HCEC 1CT (cell line): ENCODE measurements around the gene MAP3K1.
A peak's percentile ranks its signal among the peaks of the same experiment; 100 is the strongest.

Source experiments
- DNase-seq: peaks from one replicate; pipeline ENCODE4 v3.0.0-alpha.2; 2017

Gene MAP3K1

GRCh38 chr5:56850423-56850822, 35.1 kb downstream of the MAP3K1 start:
- DNase-seq = no peak

- DNase-seq = peak; percentile 12
These were observed 36.1 kb downstream of the MAP3K1 start for GRCh38 chr5:56851258-56851941.

DNA sequence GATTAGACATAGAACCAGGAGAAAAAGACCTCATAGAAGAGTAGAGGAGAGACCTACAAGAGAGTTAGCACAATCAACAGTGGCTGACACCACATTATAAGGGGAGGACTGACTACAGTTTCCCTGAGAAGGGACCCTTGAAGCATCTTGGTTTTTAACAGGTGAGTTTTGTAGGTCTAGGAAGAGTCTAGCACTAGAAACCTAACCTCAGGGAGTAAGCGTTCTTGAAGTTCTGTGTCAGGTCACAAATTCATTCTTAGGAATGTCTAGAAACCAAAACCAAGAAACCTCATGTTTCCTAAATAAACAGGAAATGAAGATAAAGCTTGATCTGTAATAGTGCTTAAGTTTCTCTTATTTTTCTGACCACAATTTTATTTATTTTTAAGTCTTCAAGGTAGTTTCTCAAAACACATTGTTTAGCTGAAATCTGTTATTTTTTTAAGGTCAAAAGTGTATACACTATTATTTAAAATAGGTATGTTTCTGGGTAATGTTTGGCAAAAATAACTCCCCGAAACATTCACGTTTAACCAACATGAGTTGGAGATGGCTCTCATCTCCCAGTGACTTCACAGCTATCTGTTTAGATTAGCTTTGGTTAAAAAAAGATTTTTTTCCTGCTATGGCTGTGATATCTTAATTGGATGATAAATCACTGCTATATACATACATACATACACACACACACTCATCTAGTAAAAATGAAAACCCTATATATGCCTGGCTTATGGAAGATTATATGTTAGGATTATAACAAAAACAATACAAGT, 37.1 kb downstream of the MAP3K1 start:
- DNase-seq = peak; percentile 49

DNA sequence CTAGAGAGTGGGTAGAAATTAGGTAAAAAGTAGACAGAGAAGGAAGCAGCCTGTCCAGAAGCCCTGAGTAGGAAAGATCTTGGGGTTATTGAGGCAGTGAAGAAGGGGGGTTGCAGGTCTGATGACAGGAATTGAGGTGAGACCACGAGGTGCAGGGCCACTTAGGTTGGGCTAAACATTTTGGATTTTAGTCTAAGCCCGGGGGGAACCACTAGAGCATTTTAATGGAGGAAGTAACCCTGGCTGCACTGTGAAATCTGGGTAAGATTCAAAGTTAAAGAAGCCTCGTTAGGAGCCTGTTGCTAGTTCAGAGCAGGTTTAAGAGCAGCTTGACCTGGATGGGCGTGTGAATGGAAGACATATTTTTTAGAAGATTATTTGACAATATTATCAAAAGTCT, 38.3 kb downstream of the MAP3K1 start:
- DNase-seq = no peak

- no peak for DNase-seq
These were observed 39.6 kb downstream of the MAP3K1 start for GRCh38 chr5:56854920-56855319.

- DNase-seq = no peak
These were observed 41.3 kb downstream of the MAP3K1 start for GRCh38 chr5:56856541-56857178.

GRCh38 chr5:56858777-56859442, 43.6 kb downstream of the MAP3K1 start:
- no peak for DNase-seq

- no peak for DNase-seq
These were observed 46.6 kb downstream of the MAP3K1 start for GRCh38 chr5:56861893-56862485.

DNA sequence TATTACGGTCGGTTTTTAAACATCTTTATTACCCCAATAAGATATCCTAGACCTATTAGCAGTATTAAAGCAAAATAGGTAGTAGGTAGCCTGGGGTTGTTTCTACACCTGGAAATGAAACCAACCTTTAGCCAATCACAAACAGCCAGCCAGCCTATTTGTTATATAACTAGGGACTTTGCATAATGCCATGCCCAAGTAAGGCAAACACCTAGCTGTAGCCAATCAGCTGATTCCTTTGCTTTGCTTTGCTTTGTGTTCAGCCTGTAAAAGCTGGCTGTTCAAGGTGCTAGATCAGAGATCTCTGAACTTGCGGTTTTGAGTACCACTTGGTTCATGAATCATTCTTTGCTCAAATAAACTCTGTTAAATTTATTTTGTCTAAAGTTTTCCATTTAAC, 47.6 kb downstream of the MAP3K1 start:
- DNase-seq = no peak

DNA sequence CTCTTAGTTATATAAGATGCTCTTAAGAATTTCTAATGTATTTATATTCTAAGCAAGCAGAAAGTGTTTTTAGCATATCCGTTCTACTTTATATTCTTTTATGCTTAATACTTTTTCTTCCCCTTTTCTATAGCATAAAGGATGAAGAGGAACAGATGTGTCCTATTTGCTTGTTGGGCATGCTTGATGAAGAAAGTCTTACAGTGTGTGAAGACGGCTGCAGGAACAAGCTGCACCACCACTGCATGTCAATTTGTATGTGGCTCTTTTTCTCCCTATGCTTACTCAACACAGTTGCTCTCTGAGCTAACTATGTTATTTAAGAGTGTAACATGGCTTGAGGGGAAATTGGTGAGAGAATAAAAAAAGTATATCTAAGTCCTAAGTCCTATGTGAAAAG, 56.4 kb downstream of the MAP3K1 start:
- no peak for DNase-seq

DNA sequence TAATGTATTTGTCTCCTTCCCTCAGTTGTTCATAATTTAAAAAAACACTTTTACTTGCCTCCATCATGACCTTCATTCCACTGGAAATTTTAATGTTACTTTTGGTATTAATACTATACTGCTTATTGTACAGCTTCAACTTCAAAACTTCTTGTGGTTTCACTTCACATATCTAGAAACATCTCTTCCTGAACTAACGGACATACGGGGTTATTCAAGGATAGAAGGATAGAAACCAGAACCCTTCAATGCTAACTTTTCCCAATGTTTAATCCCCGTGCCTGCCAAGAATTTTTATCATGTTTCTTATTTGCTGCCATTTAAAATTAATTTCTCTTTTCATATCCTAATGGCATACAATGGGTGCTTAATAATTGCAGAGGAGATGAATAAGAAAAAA, 57.7 kb downstream of the MAP3K1 start:
- DNase-seq = no peak

DNA sequence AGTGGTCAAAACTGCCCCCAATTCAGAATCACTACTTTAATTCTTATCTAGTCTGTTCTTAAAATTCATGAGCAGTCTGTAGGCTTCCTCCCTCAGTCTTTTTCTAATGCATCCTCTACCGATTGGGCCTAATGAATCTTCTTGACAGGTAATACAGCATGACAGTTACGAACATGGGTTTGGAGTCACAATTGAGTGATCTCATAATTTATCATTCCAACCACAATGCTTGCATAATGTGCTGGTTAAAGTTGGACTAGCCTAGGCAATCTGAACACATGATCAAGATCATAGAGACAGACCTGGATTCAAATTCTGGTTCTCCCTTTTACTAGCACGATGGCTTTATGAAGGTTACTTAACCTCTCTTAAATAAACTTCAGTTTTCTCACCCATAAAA, 61.0 kb downstream of the MAP3K1 start:
- peak; percentile 56 for DNase-seq

- DNase-seq = no peak
These were observed 66.2 kb downstream of the MAP3K1 start for GRCh38 chr5:56881571-56881970.

- DNase-seq = no peak
These were observed 78.1 kb downstream of the MAP3K1 start for GRCh38 chr5:56893251-56893951.

GRCh38 chr5:56896763-56897162, 81.4 kb downstream of the MAP3K1 start:
- no peak for DNase-seq

DNA sequence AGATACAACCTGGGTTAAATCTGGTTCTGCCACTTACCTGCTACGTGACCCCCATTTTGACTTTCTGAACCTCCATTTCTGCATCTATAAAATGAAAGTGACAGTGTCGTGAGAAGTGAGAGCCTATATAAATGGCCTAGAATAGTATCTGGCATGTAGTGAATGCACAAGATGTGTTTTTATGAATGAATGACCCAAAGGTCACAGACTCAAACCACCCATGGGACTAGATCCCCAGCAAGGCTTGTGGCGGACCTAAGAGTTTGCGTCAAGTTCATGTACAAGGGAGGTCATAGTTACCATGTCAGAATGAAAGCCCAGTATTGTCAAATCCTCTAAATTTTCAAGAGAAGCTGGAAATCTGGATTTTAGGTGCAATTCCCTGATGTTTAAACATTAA, 82.9 kb downstream of the MAP3K1 start:
- DNase-seq = no peak

DNA sequence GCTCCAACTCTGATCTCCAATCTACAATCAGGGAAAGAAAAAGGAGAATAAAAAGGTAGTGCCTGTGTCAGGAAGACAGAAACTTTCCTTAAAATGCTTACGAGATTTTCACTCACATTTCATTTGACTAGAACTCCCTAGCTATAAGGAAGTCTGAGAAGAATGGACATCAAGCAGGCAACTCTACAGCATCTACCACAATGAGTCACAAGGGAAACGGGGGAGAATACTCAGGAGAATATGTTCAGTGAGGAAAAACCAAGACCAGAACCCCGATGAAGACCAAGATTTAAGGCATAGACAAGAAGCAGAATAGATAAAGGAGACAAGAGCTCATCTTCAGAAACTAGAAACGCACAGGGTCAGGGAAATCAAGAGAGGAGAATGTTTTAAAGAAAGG, 85.0 kb downstream of the MAP3K1 start:
- peak; percentile 15 for DNase-seq

GRCh38 chr5:56900858-56901578, 85.7 kb downstream of the MAP3K1 start:
- DNase-seq = peak; percentile 32

GRCh38 chr5:56908942-56909293, 93.6 kb downstream of the MAP3K1 start:
- DNase-seq = no peak

DNA sequence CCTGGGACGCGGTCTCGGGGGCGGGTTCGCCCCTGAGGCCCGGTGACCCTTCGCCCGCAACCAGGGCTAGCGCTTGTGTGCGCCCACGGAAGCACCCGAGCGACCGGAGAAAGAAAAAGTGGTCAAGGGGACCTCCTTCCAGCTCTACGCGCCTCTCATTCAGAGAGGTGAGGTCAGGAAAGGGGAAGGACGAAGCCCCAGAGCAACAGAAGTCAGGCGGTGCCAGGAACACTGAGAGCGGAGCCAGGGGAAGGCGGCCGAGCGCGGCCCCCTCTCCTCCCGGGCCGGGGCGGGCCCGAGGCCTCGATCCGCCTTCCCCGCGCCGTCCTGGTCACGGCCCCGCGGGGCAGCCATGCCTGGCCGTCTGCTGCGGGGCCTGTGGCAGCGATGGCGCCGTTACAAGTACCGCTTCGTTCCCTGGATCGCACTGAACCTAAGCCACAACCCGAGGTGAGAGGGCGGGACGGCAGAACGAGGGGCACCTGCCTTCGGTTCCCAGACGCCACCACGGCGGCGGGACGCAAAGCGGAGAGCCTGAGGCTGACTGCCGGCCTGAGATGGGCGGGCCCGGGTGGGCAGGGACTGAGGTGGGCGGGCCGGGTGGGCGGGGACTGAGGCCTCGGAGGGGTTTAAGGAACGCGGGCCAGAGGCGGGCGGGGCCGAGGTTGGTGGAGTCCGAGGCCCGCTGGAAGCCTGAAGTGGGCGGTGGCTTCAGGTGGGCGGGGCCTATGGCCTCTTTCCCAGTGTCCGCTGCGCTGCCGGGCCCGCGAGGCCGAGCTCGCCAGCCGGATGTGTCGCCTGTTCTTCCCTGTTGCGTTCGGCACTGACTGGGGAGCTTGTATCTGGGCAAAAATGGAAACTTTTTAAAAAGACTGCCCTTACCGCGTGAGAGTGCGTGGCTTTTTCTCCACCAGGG, 94.2 kb downstream of the MAP3K1 start, which contains the start of gene SETD9:
Gene SETD9 (plus strand): TSS at position 303 of the 916 bp plus-strand sequence. CDS start 50 bp downstream, at position 353.
- peak; percentile 98 for DNase-seq
